Measurements from ENCODE around the gene GM2A.
"Not testable (repeated sequence)": the region's sequence is repeated elsewhere in the genome, so short reads cannot be mapped to it uniquely, and the experiment has no call there.

GM2A gene

GRCh38 chr5:151295138-151295537 lies 42.2 kb downstream of the GM2A start:
- DNase-seq: no peak

- DNase-seq: no peak
Measured at GRCh38 chr5:151295791-151296477, 42.9 kb downstream of the GM2A start.

GRCh38 chr5:151296478-151296830 lies 43.5 kb downstream of the GM2A start:
- DNase-seq: no peak

GRCh38 chr5:151296974-151297373 lies 44.0 kb downstream of the GM2A start:
- DNase-seq: no peak

GRCh38 chr5:151298063-151298855 lies 45.3 kb downstream of the GM2A start:
- no peak for DNase-seq

GRCh38 chr5:151303666-151304065 lies 50.7 kb downstream of the GM2A start, which contains the start of gene SLC36A3:
Gene SLC36A3 (minus strand): TSS chr5:151303766. CDS start chr5:151303354, 412 bp downstream.
- no peak for DNase-seq

GRCh38 chr5:151309266-151309665 lies 56.3 kb downstream of the GM2A start:
- DNase-seq: not testable (repeated sequence)

GRCh38 chr5:151309821-151310220 lies 56.8 kb downstream of the GM2A start:
- DNase-seq: not testable (repeated sequence)

GRCh38 chr5:151310932-151311331 lies 57.9 kb downstream of the GM2A start:
- DNase-seq: no peak

GRCh38 chr5:151312756-151313324 lies 59.9 kb downstream of the GM2A start:
- DNase-seq: no peak

GRCh38 chr5:151313357-151313756 lies 60.4 kb downstream of the GM2A start:
- DNase-seq: no peak

- peak; percentile 74 for DNase-seq
Measured at GRCh38 chr5:151315998-151316597, 63.1 kb downstream of the GM2A start.

GRCh38 chr5:151317871-151318270 lies 64.9 kb downstream of the GM2A start:
- no peak for DNase-seq

- peak; percentile 32 for DNase-seq
Measured at GRCh38 chr5:151318850-151319732, 66.1 kb downstream of the GM2A start.
